SK-N-SH (cell line): Measurements from ENCODE around the gene PLVAP. TPM values are rescaled to one million over a fixed set of nuclear protein-coding genes. Genes with fewer than 3 reads are reported as not detected.

Experiments
- CTCF ChIA-PET: fragments of 300-600, 350-600 bp; formaldehyde crosslinking; extraction: SDS; loops from one replicate; lab custom pipeline; 2021; lab: Yijun Ruan, JAX
- POLR2A ChIA-PET: fragments of 350-600 bp; sonication (Branson Sonifier 250); formaldehyde crosslinking; extraction: SDS; loops from one replicate; lab custom pipeline; 2020; ENCODE audit warnings: antibody characterized with exemption, inconsistent platforms; lab: Yijun Ruan, JAX
- DNase-seq: peaks from one replicate; pipeline ENCODE4 v3.0.0; 2012
- H2AFZ ChIP-seq: fragments of 200-600 bp; sonication (generic); 2 replicates; pipeline ENCODE4 v1.8.1; 2016; ENCODE audit warnings: antibody characterized with exemption, mild to moderate bottlenecking, low read depth
- H3F3A ChIP-seq: fragments of 200-600 bp; sonication (generic); replicated peaks from 2 replicates; pipeline ENCODE3; 2016; ENCODE audit warnings: antibody characterized with exemption, mild to moderate bottlenecking; ENCODE audit not compliant: insufficient read depth
- H3K27ac ChIP-seq, 2 experiments: fragments of 200-500 bp in 1 of 2; fragments of 200-600 bp in 1 of 2; sonication (Bioruptor generic) in 1 of 2; sonication (generic), shearing (Covaris generic) in 1 of 2; 2 replicates each; pipeline versions ENCODE4 v1.5.1 to v1.6.1; 2014 to 2016; ENCODE audit warnings: low read depth in 2 of 2, inconsistent platforms in 1 of 2, low read length in 1 of 2, mild to moderate bottlenecking in 1 of 2, mixed read lengths in 1 of 2
- H3K27me3 ChIP-seq: fragments of 200-600 bp; sonication (generic), shearing (Covaris generic); 2 replicates; pipeline ENCODE4 v1.6.1; 2016; ENCODE audit warnings: mixed run types; ENCODE audit not compliant: insufficient read depth
- H3K36me3 ChIP-seq, 2 experiments: fragments of 200-500 bp in 1 of 2; fragments of 200-600 bp in 1 of 2; sonication (Bioruptor generic) in 1 of 2; sonication (generic) in 1 of 2; replicated peaks in 1 of 2; 2 replicates each; pipeline versions ENCODE3 to v1.5.1; 2014 to 2016; ENCODE audit warnings: low read length in 1 of 2, mild to moderate bottlenecking in 1 of 2; ENCODE audit not compliant: insufficient read depth in 2 of 2, control insufficient read depth in 1 of 2
- H3K4me1 ChIP-seq, 2 experiments: fragments of 200-500 bp in 1 of 2; fragments of 200-600 bp in 1 of 2; sonication (Bioruptor generic) in 1 of 2; sonication (generic), shearing (Covaris generic) in 1 of 2; 2 replicates each; pipeline versions ENCODE4 v1.5.1 to v1.6.1; 2014 to 2016; ENCODE audit warnings: low read depth in 1 of 2, low read length in 1 of 2, mixed run types in 1 of 2; ENCODE audit not compliant: insufficient read depth in 2 of 2, control insufficient read depth in 1 of 2
- H3K4me2 ChIP-seq: fragments of 200-600 bp; sonication (generic), shearing (Covaris generic); 2 replicates; pipeline ENCODE4 v1.6.1; 2017; ENCODE audit warnings: mixed run types
- H3K4me3 ChIP-seq, 2 experiments: fragments of 200-500 bp in 1 of 2; fragments of 200-600 bp in 1 of 2; sonication (Bioruptor generic) in 1 of 2; sonication (generic), shearing (Covaris generic) in 1 of 2; 2 replicates each; pipeline versions ENCODE4 v1.5.1 to v1.8.1; 2014 to 2016; ENCODE audit warnings: low read depth in 2 of 2, inconsistent platforms in 1 of 2, low read length in 1 of 2, mild to moderate bottlenecking in 1 of 2, mixed read lengths in 1 of 2, moderate library complexity in 1 of 2
- H3K79me2 ChIP-seq: fragments of 200-600 bp; sonication (generic); 2 replicates; pipeline ENCODE4 v1.8.1; 2017; ENCODE audit warnings: mild to moderate bottlenecking; ENCODE audit not compliant: insufficient read depth
- H3K9ac ChIP-seq: fragments of 200-600 bp; sonication (generic); 2 replicates; pipeline ENCODE4 v1.6.1; 2017; ENCODE audit warnings: mixed run types
- H3K9me2 ChIP-seq: fragments of 200-600 bp; sonication (generic); 2 replicates; pipeline ENCODE4 v1.6.1; 2017; ENCODE audit warnings: mixed run types
- H3K9me3 ChIP-seq: fragments of 200-600 bp; sonication (generic); 2 replicates; pipeline ENCODE4 v1.6.1; 2017; ENCODE audit warnings: mixed run types, mild to moderate bottlenecking, moderate library complexity
- H4K20me1 ChIP-seq: fragments of 200-600 bp; sonication (generic); 2 replicates; pipeline ENCODE4 v1.6.1; 2017; ENCODE audit warnings: mild to moderate bottlenecking, mixed run types; ENCODE audit not compliant: insufficient read depth
- CHD2 ChIP-seq: fragments of 150-350 bp; IDR thresholded peaks from 2 replicates; pipeline ENCODE4 v1.6.1; 2018; ENCODE audit warnings: low read length; ENCODE audit not compliant: partially characterized antibody
- FOSL2 ChIP-seq: IDR thresholded peaks from 2 replicates; pipeline ENCODE4 v1.4.0; 2012; ENCODE audit warnings: low read depth, mild to moderate bottlenecking, moderate library complexity, borderline replicate concordance
- FOXJ3 ChIP-seq: sonication (generic); formaldehyde crosslinking; IDR thresholded peaks from 2 replicates; pipeline ENCODE4 v1.5.1; 2020; ENCODE audit warnings: mild to moderate bottlenecking, missing genetic modification reagents
- FOXM1 ChIP-seq: IDR thresholded peaks from 2 replicates; pipeline ENCODE4 v1.4.0; 2012; ENCODE audit warnings: low read depth, mild to moderate bottlenecking
- GATA2 ChIP-seq: sonication (generic); formaldehyde crosslinking; IDR thresholded peaks from 2 replicates; pipeline ENCODE4 v1.5.0; 2020; ENCODE audit warnings: mild to moderate bottlenecking, missing genetic modification reagents
- JUND ChIP-seq: IDR thresholded peaks from 2 replicates; pipeline ENCODE4 v1.4.0; 2012
- NFIC ChIP-seq: IDR thresholded peaks from 2 replicates; pipeline ENCODE4 v1.4.0; 2012; ENCODE audit warnings: borderline replicate concordance
- RAD21 ChIP-seq: IDR thresholded peaks from 2 replicates; pipeline ENCODE4 v1.6.1; 2012; ENCODE audit warnings: mild to moderate bottlenecking, low read length
- RCOR1 ChIP-seq: fragments of 150-350 bp; IDR thresholded peaks from 2 replicates; pipeline ENCODE4 v1.6.1; 2017; ENCODE audit warnings: antibody characterized with exemption, low read length
- RFX5 ChIP-seq: IDR thresholded peaks from 2 replicates; pipeline ENCODE4 v1.6.1; 2012; ENCODE audit warnings: mild to moderate bottlenecking, improper control_type of control experiment, low read length
- RXRA ChIP-seq: IDR thresholded peaks from 2 replicates; pipeline ENCODE4 v1.4.0; 2012; ENCODE audit warnings: low read depth, mild to moderate bottlenecking, borderline replicate concordance
- SIN3A ChIP-seq: IDR thresholded peaks from 2 replicates; pipeline ENCODE4 v1.6.1; 2012; ENCODE audit warnings: low read depth, mild to moderate bottlenecking, low read length, moderate library complexity, borderline replicate concordance
- TAF1 ChIP-seq: IDR thresholded peaks from 2 replicates; pipeline ENCODE4 v1.6.1; 2012; ENCODE audit warnings: low read depth, mild to moderate bottlenecking, low read length, moderate library complexity, borderline replicate concordance
- TEAD4 ChIP-seq: IDR thresholded peaks from 2 replicates; pipeline ENCODE4 v1.4.0; 2012; ENCODE audit warnings: mild to moderate bottlenecking, borderline replicate concordance; ENCODE audit not compliant: insufficient read depth
- USF2 ChIP-seq: fragments of 150-350 bp; IDR thresholded peaks from 2 replicates; pipeline ENCODE4 v1.6.1; 2017; ENCODE audit warnings: antibody characterized with exemption, low read length, low read depth, borderline replicate concordance
- YY1 ChIP-seq: IDR thresholded peaks from 2 replicates; pipeline ENCODE4 v1.4.0; 2012; ENCODE audit warnings: low read depth, mild to moderate bottlenecking
- ZBTB33 ChIP-seq: IDR thresholded peaks from 2 replicates; pipeline ENCODE4 v1.4.0; 2012; ENCODE audit warnings: low read depth, borderline replicate concordance
- WGBS: methylation state at CpG from one replicate; pipeline ENCODE4 v1.1.6; 2017; ENCODE audit warnings: low lambda C conversion rate; 5-methylcytosine and 5-hydroxymethylcytosine counted together
- polyA plus RNA-seq, 3 experiments: library from polyadenylated mRNA; depleted of rRNA; stranded (reverse); fragments of >200 nt; gene quantifications; 2 replicates each; pipeline ENCODE4 v1.2.3, GENCODE V29; 2012
- TF ChIP-seq, protein P1 (sequence below): IDR thresholded peaks from 2 replicates; pipeline ENCODE4 v1.4.0; 2012; ENCODE audit warnings: low read depth, borderline replicate concordance
- TF ChIP-seq, protein P2 (sequence below): fragments of 200-600 bp; sonication (generic); IDR thresholded peaks from 2 replicates; pipeline ENCODE4 v1.6.1; 2017; ENCODE audit warnings: antibody characterized with exemption, mild to moderate bottlenecking, moderate library complexity
- TF ChIP-seq, protein P3 (sequence below): IDR thresholded peaks from 2 replicates; pipeline ENCODE4; 2012

PLVAP gene
- polyA plus RNA-seq, 1 of the 3 experiments (the other 2 are of a cell fraction) = not detected

DNA sequence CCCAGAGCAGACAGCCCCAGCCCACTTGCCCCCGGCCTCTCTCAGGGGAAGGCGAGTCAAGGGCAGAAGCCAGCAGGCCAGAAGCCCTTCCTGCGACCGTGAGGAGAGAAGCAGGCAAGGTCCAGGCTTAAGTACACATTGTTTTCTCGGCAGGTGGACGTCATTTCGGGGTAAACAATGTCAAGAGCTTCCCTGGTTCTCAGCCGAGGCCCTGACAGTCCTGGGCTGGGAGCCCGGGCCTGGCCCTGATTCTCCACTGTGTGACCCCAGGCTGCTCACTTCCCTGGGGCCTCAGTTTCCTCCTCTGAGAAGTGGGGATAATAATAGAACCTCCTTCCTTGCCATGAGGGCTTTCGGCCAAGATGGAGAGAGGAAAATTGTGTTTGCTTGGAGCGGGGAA lies 19.4 kb downstream of the PLVAP start (continued):
- TF ChIP-seq ZBTB33 = no peak
- TF ChIP-seq, protein P1, sequence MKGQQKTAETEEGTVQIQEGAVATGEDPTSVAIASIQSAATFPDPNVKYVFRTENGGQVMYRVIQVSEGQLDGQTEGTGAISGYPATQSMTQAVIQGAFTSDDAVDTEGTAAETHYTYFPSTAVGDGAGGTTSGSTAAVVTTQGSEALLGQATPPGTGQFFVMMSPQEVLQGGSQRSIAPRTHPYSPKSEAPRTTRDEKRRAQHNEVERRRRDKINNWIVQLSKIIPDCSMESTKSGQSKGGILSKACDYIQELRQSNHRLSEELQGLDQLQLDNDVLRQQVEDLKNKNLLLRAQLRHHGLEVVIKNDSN = no peak
- no peak for TF ChIP-seq USF2
- no peak for TF ChIP-seq FOXJ3 (CRISPR knock-in tag)
- TF ChIP-seq GATA2 = no peak
- no peak for TF ChIP-seq SIN3A
- no peak for TF ChIP-seq FOSL2
- TF ChIP-seq, all 33 proteins: peak for 0

- Histone ChIP-seq H3K36me3 (no peaks in the 10 kb centered on the region), H3K4me1 (no peaks in the 10 kb centered on the region), H3F3A (no peaks in the 10 kb centered on the region), H3K27ac (no peak overlapping the region), H3K9me2 (no peaks in the 10 kb centered on the region), H3K9ac (no peak overlapping the region), H2AFZ (no peak overlapping the region), H3K4me3 (no peak overlapping the region), H4K20me1 (no peaks in the 10 kb centered on the region), H3K27me3 (no peaks in the 10 kb centered on the region), H3K79me2 (no peaks in the 10 kb centered on the region), H3K9me3 (no peaks in the 10 kb centered on the region), H3K4me2 (no peak overlapping the region)
- WGBS = 82% methylated on average over 7 of the region's 7 CpGs
- no peak for TF ChIP-seq RXRA
- no peak for TF ChIP-seq RFX5
- TF ChIP-seq, protein P1 = no peak
- no peak for TF ChIP-seq CHD2
- TF ChIP-seq, protein P2, sequence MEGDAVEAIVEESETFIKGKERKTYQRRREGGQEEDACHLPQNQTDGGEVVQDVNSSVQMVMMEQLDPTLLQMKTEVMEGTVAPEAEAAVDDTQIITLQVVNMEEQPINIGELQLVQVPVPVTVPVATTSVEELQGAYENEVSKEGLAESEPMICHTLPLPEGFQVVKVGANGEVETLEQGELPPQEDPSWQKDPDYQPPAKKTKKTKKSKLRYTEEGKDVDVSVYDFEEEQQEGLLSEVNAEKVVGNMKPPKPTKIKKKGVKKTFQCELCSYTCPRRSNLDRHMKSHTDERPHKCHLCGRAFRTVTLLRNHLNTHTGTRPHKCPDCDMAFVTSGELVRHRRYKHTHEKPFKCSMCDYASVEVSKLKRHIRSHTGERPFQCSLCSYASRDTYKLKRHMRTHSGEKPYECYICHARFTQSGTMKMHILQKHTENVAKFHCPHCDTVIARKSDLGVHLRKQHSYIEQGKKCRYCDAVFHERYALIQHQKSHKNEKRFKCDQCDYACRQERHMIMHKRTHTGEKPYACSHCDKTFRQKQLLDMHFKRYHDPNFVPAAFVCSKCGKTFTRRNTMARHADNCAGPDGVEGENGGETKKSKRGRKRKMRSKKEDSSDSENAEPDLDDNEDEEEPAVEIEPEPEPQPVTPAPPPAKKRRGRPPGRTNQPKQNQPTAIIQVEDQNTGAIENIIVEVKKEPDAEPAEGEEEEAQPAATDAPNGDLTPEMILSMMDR = no peak
- no peak for TF ChIP-seq SIN3A
- TF ChIP-seq TAF1 = no peak
- TF ChIP-seq, protein P3, sequence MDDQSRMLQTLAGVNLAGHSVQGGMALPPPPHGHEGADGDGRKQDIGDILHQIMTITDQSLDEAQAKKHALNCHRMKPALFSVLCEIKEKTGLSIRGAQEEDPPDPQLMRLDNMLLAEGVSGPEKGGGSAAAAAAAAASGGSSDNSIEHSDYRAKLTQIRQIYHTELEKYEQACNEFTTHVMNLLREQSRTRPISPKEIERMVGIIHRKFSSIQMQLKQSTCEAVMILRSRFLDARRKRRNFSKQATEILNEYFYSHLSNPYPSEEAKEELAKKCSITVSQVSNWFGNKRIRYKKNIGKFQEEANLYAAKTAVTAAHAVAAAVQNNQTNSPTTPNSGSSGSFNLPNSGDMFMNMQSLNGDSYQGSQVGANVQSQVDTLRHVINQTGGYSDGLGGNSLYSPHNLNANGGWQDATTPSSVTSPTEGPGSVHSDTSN = no peak
- TF ChIP-seq YY1 = no peak
- no peak for TF ChIP-seq JUND
- no peak for TF ChIP-seq TEAD4
- no peak for TF ChIP-seq USF2
- no peak for TF ChIP-seq NFIC
- TF ChIP-seq RAD21 = no peak
- TF ChIP-seq FOXM1 = no peak
- TF ChIP-seq ZBTB33 = no peak
- TF ChIP-seq RCOR1 = no peak
- POLR2A ChIA-PET = no interaction called here
- CTCF ChIA-PET = interaction anchor here (1.0 to 3.7 kb wide), 5 partner anchors 10 to 32 kb away, joined by 4 to 20 read pairs (median 6); no protein-coding TSS in a partner anchor
- DNase-seq = no peak
Observed at GRCh38 chr19:17357078-17357666, 20.0 kb downstream of the PLVAP start.
